HEK293 (cell line): ENCODE data around the gene TDRD9.

ENCODE experiments used
- CTCF ChIA-PET: fragments of 350-600 bp; formaldehyde crosslinking; extraction: SDS; loops from one replicate; lab custom pipeline; 2021; ENCODE audit warnings: antibody characterized with exemption; lab: Yijun Ruan, JAX
- POLR2A ChIA-PET: fragments of 300-600 bp; formaldehyde crosslinking; extraction: SDS; loops from one replicate; lab custom pipeline; 2020; ENCODE audit warnings: antibody characterized with exemption, inconsistent platforms; lab: Yijun Ruan, JAX
- H3K27ac ChIP-seq: fragments of 200-500 bp; sonication (Bioruptor generic); 2 replicates; pipeline ENCODE4 v1.5.1; 2014; ENCODE audit warnings: low read depth, low read length, control low read depth, inconsistent platforms; ENCODE audit errors: extremely low read depth
- H3K36me3 ChIP-seq, 2 experiments: fragments of 200-500 bp in 1 of 2; sonication (Bioruptor generic) in 1 of 2; 1 replicate in 1 of 2; 2 replicates in 1 of 2; pipeline ENCODE4 v1.5.1; 2014 to 2017; ENCODE audit warnings: inconsistent platforms in 2 of 2, low read length in 2 of 2; ENCODE audit not compliant: control insufficient read depth in 2 of 2, insufficient read depth in 1 of 2
- H3K4me1 ChIP-seq: fragments of 200-500 bp; sonication (Bioruptor generic); 2 replicates; pipeline ENCODE4 v1.5.1; 2014; ENCODE audit warnings: mild to moderate bottlenecking, low read length, inconsistent platforms; ENCODE audit not compliant: control insufficient read depth, insufficient read depth
- H3K4me3 ChIP-seq: 2 replicates; pipeline ENCODE4 v1.5.1; 2011; ENCODE audit warnings: low read depth, mild to moderate bottlenecking, control low read depth, low read length, moderate library complexity
- H3K9me3 ChIP-seq: fragments of 200-500 bp; sonication (Bioruptor generic); 2 replicates; pipeline ENCODE4 v1.5.1; 2014; ENCODE audit warnings: low read depth, low read length, inconsistent platforms; ENCODE audit not compliant: control insufficient read depth, insufficient read depth
- GLIS1 ChIP-seq: fragments of 450-650 bp; formaldehyde crosslinking; IDR thresholded peaks from 2 replicates; pipeline ENCODE4 v1.5.1; 2016; ENCODE audit warnings: missing biosample characterization, missing genetic modification characterization
- SALL2 ChIP-seq: fragments of 450-650 bp; formaldehyde crosslinking; IDR thresholded peaks from 2 replicates; pipeline ENCODE4 v1.5.0; 2017; ENCODE audit warnings: missing biosample characterization, mild to moderate bottlenecking, missing genetic modification characterization, borderline replicate concordance
- TRIM28 ChIP-seq: IDR thresholded peaks from 2 replicates; pipeline ENCODE4 v1.6.1; 2011; ENCODE audit warnings: low read length, control low read depth, borderline replicate concordance
- ZFP41 ChIP-seq: fragments of 450-650 bp; formaldehyde crosslinking; IDR thresholded peaks from 2 replicates; pipeline ENCODE4 v1.5.1; 2016; ENCODE audit warnings: missing biosample characterization, missing genetic modification characterization, borderline replicate concordance
- ZFP69B ChIP-seq: fragments of 450-650 bp; formaldehyde crosslinking; IDR thresholded peaks from 2 replicates; pipeline ENCODE4 v1.5.1; 2016; ENCODE audit warnings: missing biosample characterization, missing genetic modification characterization
- ZNF138 ChIP-seq: fragments of 450-650 bp; formaldehyde crosslinking; IDR thresholded peaks from 2 replicates; pipeline ENCODE4 v1.5.1; 2016; ENCODE audit warnings: missing biosample characterization, missing genetic modification characterization, borderline replicate concordance
- ZNF184 ChIP-seq: fragments of 450-650 bp; IDR thresholded peaks from 2 replicates; pipeline ENCODE4 v1.5.1; 2018; ENCODE audit warnings: missing biosample characterization, mild to moderate bottlenecking, missing genetic modification characterization
- ZNF202 ChIP-seq: fragments of 450-650 bp; formaldehyde crosslinking; IDR thresholded peaks from 2 replicates; pipeline ENCODE4 v1.5.1; 2016; ENCODE audit warnings: missing biosample characterization, missing genetic modification characterization, borderline replicate concordance
- ZNF26 ChIP-seq: fragments of 450-650 bp; formaldehyde crosslinking; IDR thresholded peaks from 2 replicates; pipeline ENCODE4 v1.5.1; 2016; ENCODE audit warnings: missing biosample characterization, missing genetic modification characterization
- ZNF354C ChIP-seq: fragments of 450-650 bp; formaldehyde crosslinking; IDR thresholded peaks from 2 replicates; pipeline ENCODE4 v1.5.1; 2016; ENCODE audit warnings: missing biosample characterization, missing genetic modification characterization, low read depth, borderline replicate concordance
- ZNF501 ChIP-seq: fragments of 450-650 bp; formaldehyde crosslinking; IDR thresholded peaks from 2 replicates; pipeline ENCODE4 v1.5.1; 2016; ENCODE audit warnings: missing biosample characterization, missing genetic modification characterization
- ZNF626 ChIP-seq: fragments of 450-650 bp; sonication (Bioruptor Pico); formaldehyde crosslinking; IDR thresholded peaks from 2 replicates; pipeline ENCODE4 v1.5.1; 2018; ENCODE audit warnings: missing biosample characterization, missing genetic modification characterization, inconsistent platforms
- ZNF664 ChIP-seq: fragments of 450-650 bp; formaldehyde crosslinking; IDR thresholded peaks from 2 replicates; pipeline ENCODE4 v1.5.1; 2016; ENCODE audit warnings: missing biosample characterization, missing genetic modification characterization
- ZNF785 ChIP-seq: fragments of 450-650 bp; formaldehyde crosslinking; IDR thresholded peaks from 2 replicates; pipeline ENCODE4 v1.5.1; 2016; ENCODE audit warnings: missing biosample characterization, missing genetic modification characterization
- ZNF792 ChIP-seq: fragments of 450-650 bp; formaldehyde crosslinking; IDR thresholded peaks from 2 replicates; pipeline ENCODE4 v1.5.1; 2016; ENCODE audit warnings: missing biosample characterization, missing genetic modification characterization
- TF ChIP-seq, protein P1 (sequence below): fragments of 450-650 bp; formaldehyde crosslinking; IDR thresholded peaks from 2 replicates; pipeline ENCODE4 v1.5.1; 2016; ENCODE audit warnings: missing biosample characterization, missing genetic modification characterization
- TF ChIP-seq, protein P2 (sequence below): fragments of 450-650 bp; formaldehyde crosslinking; IDR thresholded peaks from 2 replicates; pipeline ENCODE4 v1.5.1; 2016; ENCODE audit warnings: missing biosample characterization, missing genetic modification characterization, borderline replicate concordance
- TF ChIP-seq, protein P3 (sequence below): sonication (generic); formaldehyde crosslinking; IDR thresholded peaks from 2 replicates; pipeline ENCODE4 v1.8.1; 2022; ENCODE audit warnings: mild to moderate bottlenecking, moderate library complexity, missing genetic modification reagents

Gene TDRD9

GRCh38 chr14:104037903-104038302 lies 109.6 kb downstream of the TDRD9 start (continued):
- TF ChIP-seq ZNF26 (no peak), ZNF138 (no peak), ZNF664 (tag by site-specific recombination) (no peak), ZNF501 (no peak), ZNF785 (tag by site-specific recombination) (no peak), ZNF792 (tag by site-specific recombination) (no peak)

DNA sequence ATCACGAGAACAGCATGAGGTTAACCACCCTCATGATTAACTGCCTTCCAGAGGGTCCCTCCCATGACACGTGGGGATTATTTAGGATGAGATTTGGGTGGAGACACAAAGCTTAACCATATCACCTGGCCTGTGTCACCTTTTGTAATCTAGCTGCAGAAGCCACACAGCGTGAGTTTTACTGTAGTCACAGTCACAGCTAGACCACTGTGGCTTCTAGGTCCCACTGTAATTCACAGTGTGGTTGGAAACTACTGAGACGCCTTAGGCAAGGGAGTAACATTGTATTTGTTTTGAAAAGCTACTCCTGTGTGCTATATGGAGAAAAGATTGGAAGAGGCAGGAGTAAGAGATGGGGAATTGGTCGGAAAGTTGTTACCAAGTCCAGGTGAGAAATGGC lies 111.0 kb downstream of the TDRD9 start:
- CTCF ChIA-PET: no interaction called here
- Histone ChIP-seq H3K4me3 (no peak overlapping the region), H3K9me3 (no peaks in the 10 kb centered on the region), H3K27ac (no peak overlapping the region), H3K4me1 (no peaks in the 10 kb centered on the region), H3K36me3 (no peaks in the 10 kb centered on the region)
- no peak for TF ChIP-seq ZNF202 (tag by site-specific recombination)
- TF ChIP-seq ZFP69B (tag by site-specific recombination): no peak
- no peak for TF ChIP-seq ZFP41 (tag by site-specific recombination)
- no peak for TF ChIP-seq TRIM28
- TF ChIP-seq GLIS1 (tag by site-specific recombination): no peak
- TF ChIP-seq SALL2 (tag by site-specific recombination): no peak
- TF ChIP-seq, protein P1, sequence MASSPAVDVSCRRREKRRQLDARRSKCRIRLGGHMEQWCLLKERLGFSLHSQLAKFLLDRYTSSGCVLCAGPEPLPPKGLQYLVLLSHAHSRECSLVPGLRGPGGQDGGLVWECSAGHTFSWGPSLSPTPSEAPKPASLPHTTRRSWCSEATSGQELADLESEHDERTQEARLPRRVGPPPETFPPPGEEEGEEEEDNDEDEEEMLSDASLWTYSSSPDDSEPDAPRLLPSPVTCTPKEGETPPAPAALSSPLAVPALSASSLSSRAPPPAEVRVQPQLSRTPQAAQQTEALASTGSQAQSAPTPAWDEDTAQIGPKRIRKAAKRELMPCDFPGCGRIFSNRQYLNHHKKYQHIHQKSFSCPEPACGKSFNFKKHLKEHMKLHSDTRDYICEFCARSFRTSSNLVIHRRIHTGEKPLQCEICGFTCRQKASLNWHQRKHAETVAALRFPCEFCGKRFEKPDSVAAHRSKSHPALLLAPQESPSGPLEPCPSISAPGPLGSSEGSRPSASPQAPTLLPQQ (tag by site-specific recombination): no peak
- TF ChIP-seq, protein P2, sequence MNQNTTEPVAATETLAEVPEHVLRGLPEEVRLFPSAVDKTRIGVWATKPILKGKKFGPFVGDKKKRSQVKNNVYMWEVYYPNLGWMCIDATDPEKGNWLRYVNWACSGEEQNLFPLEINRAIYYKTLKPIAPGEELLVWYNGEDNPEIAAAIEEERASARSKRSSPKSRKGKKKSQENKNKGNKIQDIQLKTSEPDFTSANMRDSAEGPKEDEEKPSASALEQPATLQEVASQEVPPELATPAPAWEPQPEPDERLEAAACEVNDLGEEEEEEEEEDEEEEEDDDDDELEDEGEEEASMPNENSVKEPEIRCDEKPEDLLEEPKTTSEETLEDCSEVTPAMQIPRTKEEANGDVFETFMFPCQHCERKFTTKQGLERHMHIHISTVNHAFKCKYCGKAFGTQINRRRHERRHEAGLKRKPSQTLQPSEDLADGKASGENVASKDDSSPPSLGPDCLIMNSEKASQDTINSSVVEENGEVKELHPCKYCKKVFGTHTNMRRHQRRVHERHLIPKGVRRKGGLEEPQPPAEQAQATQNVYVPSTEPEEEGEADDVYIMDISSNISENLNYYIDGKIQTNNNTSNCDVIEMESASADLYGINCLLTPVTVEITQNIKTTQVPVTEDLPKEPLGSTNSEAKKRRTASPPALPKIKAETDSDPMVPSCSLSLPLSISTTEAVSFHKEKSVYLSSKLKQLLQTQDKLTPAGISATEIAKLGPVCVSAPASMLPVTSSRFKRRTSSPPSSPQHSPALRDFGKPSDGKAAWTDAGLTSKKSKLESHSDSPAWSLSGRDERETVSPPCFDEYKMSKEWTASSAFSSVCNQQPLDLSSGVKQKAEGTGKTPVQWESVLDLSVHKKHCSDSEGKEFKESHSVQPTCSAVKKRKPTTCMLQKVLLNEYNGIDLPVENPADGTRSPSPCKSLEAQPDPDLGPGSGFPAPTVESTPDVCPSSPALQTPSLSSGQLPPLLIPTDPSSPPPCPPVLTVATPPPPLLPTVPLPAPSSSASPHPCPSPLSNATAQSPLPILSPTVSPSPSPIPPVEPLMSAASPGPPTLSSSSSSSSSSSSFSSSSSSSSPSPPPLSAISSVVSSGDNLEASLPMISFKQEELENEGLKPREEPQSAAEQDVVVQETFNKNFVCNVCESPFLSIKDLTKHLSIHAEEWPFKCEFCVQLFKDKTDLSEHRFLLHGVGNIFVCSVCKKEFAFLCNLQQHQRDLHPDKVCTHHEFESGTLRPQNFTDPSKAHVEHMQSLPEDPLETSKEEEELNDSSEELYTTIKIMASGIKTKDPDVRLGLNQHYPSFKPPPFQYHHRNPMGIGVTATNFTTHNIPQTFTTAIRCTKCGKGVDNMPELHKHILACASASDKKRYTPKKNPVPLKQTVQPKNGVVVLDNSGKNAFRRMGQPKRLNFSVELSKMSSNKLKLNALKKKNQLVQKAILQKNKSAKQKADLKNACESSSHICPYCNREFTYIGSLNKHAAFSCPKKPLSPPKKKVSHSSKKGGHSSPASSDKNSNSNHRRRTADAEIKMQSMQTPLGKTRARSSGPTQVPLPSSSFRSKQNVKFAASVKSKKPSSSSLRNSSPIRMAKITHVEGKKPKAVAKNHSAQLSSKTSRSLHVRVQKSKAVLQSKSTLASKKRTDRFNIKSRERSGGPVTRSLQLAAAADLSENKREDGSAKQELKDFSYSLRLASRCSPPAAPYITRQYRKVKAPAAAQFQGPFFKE (tag by site-specific recombination): no peak
- TF ChIP-seq ZNF184 (tag by site-specific recombination): no peak
- TF ChIP-seq ZNF626: no peak
- TF ChIP-seq ZNF354C (tag by site-specific recombination): no peak
- TF ChIP-seq, protein P3, sequence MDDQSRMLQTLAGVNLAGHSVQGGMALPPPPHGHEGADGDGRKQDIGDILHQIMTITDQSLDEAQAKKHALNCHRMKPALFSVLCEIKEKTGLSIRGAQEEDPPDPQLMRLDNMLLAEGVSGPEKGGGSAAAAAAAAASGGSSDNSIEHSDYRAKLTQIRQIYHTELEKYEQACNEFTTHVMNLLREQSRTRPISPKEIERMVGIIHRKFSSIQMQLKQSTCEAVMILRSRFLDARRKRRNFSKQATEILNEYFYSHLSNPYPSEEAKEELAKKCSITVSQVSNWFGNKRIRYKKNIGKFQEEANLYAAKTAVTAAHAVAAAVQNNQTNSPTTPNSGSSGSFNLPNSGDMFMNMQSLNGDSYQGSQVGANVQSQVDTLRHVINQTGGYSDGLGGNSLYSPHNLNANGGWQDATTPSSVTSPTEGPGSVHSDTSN (CRISPR knock-in tag): no peak
- POLR2A ChIA-PET: no interaction called here
